NT2/D1 (cell line): ENCODE data around the gene CRACR2B.

Source experiments
- DNase-seq: peaks from one replicate; pipeline ENCODE4 v3.0.0-alpha.2; 2011; ENCODE audit warnings: low read depth, low spot score
- H3K27me3 ChIP-seq: 2 replicates; pipeline ENCODE4 v1.6.0; 2011; ENCODE audit warnings: mild to moderate bottlenecking; ENCODE audit not compliant: insufficient read length, insufficient read depth
- H3K36me3 ChIP-seq: 2 replicates; pipeline ENCODE4 v1.6.1; 2011; ENCODE audit warnings: mild to moderate bottlenecking, low read length, mixed read lengths; ENCODE audit not compliant: insufficient read depth, insufficient read length
- H3K4me1 ChIP-seq: 2 replicates; pipeline ENCODE4 v1.5.1; 2011; ENCODE audit not compliant: insufficient read depth, insufficient read length
- H3K4me3 ChIP-seq: 2 replicates; pipeline ENCODE4 v1.5.1; 2011; ENCODE audit warnings: low read depth; ENCODE audit not compliant: insufficient read length
- H3K9ac ChIP-seq: 2 replicates; pipeline ENCODE4 v1.6.0; 2011; ENCODE audit warnings: low read depth; ENCODE audit not compliant: insufficient read length
- H3K9me3 ChIP-seq: 2 replicates; pipeline ENCODE4 v1.5.1; 2011; ENCODE audit warnings: mild to moderate bottlenecking, low read length; ENCODE audit not compliant: insufficient read depth
- SUZ12 ChIP-seq: IDR thresholded peaks from 2 replicates; pipeline ENCODE4 v1.6.1; 2011; ENCODE audit not compliant: insufficient read length, insufficient read depth; ENCODE audit errors: extremely low read depth
- YY1 ChIP-seq: IDR thresholded peaks from 2 replicates; pipeline ENCODE4 v1.6.1; 2011; ENCODE audit not compliant: insufficient read length, insufficient read depth
- ZNF274 ChIP-seq: IDR thresholded peaks from 2 replicates; pipeline ENCODE4 v1.6.1; 2011; ENCODE audit warnings: mild to moderate bottlenecking, low read depth, low read length

Gene CRACR2B

DNA sequence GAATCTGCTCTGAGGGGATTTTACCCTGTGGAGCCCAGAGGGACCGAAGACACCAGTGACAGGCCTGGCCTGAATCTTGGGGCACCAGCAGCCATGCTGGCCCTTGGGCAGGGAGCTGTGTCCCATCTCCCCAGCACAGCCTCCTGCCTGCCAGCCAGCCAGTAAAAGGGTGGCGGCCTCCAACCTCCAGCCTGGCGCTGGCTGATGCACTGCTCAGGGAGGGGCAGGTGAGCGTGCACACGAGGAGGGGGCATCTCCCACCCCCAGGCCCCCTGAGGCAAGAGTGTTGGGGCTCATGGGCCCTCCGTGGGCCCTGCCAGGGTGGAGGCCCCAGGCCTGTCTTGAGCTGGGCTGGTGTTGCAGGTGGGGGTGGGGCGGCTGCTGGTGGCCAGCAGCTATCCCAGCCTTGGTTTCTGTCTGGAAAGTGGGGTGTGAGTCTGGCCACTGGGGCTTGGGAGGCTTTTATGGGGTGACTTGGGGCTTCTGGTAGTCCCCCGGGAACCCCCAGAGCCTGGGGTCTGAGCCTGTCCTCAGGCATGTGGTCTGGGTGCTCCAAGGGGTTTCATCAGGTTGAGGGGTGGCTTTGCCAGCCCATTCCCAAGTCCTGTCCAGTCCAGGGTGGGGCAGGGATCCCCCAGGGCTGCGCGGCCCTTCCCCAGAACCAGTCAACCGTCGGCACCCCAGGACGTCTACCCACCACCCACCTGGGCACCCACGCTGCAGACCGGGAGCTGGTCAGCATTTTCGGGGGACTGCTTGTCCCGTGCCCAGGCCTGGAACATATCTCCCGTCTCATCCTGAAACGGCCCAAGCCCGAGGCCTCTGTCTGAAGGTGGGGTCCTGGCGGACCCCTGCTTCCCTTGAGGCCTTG lies 32.8 kb downstream of the CRACR2B start:
- TF ChIP-seq YY1, result no peak
- TF ChIP-seq SUZ12, result no peak
- H3K4me1 ChIP-seq, result peaks cover 63% of the 10 kb centered on the region
- H3K4me3 ChIP-seq, result no peak overlapping the region
- peak overlapping the region; percentile 76 for H3K9ac ChIP-seq
- no peaks in the 10 kb centered on the region for H3K27me3 ChIP-seq
- no peaks in the 10 kb centered on the region for H3K9me3 ChIP-seq
- H3K36me3 ChIP-seq, result peaks cover 28% of the 10 kb centered on the region
- DNase-seq, result no peak

- peaks cover 28% of the 10 kb centered on the region for H3K36me3 ChIP-seq
- no peaks in the 10 kb centered on the region for H3K27me3 ChIP-seq
- no peak overlapping the region for H3K4me3 ChIP-seq
- peaks cover 60% of the 10 kb centered on the region for H3K4me1 ChIP-seq
- TF ChIP-seq SUZ12 (no peak), ZNF274 (no peak), YY1 (no peak)
- no peak for DNase-seq
- H3K9ac ChIP-seq, result no peak overlapping the region
- no peaks in the 10 kb centered on the region for H3K9me3 ChIP-seq
Observed at GRCh38 chr11:861105-861479, 33.4 kb downstream of the CRACR2B start.

DNA sequence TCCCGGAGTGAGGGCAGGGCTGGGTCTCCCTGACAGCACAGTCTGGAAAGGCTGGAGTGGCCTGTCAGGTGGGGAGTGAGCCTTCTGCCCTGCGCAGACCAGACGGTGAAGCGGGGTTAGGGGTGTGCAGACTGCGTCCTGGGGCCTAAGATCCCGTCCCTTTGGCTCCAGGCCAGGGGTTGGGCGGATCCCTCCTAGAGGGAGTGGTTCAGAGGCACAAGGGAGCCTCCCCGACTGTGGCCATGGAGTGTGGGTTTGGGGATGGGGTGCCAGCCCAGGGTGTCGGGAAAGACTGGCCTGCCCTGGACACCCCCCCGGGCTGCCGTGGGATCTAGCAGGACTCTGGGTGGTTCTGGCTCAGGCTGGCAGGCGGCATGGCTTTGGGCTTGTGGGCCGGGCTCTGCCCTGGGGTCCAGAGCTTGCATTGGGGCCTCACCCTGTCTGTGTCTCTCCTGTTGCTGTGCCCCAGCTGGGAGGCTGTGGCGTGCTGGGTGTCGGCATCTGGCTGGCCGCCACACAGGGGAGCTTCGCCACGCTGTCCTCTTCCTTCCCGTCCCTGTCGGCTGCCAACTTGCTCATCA lies 34.5 kb downstream of the CRACR2B start:
- no peak for DNase-seq
- Histone ChIP-seq H3K36me3 (peaks cover 33% of the 10 kb centered on the region), H3K4me3 (peak overlapping the region; percentile 43), H3K27me3 (no peaks in the 10 kb centered on the region), H3K9ac (peak overlapping the region; percentile 85), H3K9me3 (no peaks in the 10 kb centered on the region), H3K4me1 (peaks cover 64% of the 10 kb centered on the region)
- no peak for TF ChIP-seq YY1
- no peak for TF ChIP-seq SUZ12
- no peak for TF ChIP-seq ZNF274

- DNase-seq, result no peak
- H3K9ac ChIP-seq, result peak overlapping the region; percentile 85
- peaks cover 64% of the 10 kb centered on the region for H3K4me1 ChIP-seq
- H3K9me3 ChIP-seq, result no peaks in the 10 kb centered on the region
- TF ChIP-seq YY1, result no peak
- no peak for TF ChIP-seq ZNF274
- TF ChIP-seq SUZ12, result no peak
- no peaks in the 10 kb centered on the region for H3K27me3 ChIP-seq
- H3K4me3 ChIP-seq, result peak overlapping the region; percentile 43
- H3K36me3 ChIP-seq, result peaks cover 38% of the 10 kb centered on the region
Observed at GRCh38 chr11:862696-863022, 34.9 kb downstream of the CRACR2B start.

DNA sequence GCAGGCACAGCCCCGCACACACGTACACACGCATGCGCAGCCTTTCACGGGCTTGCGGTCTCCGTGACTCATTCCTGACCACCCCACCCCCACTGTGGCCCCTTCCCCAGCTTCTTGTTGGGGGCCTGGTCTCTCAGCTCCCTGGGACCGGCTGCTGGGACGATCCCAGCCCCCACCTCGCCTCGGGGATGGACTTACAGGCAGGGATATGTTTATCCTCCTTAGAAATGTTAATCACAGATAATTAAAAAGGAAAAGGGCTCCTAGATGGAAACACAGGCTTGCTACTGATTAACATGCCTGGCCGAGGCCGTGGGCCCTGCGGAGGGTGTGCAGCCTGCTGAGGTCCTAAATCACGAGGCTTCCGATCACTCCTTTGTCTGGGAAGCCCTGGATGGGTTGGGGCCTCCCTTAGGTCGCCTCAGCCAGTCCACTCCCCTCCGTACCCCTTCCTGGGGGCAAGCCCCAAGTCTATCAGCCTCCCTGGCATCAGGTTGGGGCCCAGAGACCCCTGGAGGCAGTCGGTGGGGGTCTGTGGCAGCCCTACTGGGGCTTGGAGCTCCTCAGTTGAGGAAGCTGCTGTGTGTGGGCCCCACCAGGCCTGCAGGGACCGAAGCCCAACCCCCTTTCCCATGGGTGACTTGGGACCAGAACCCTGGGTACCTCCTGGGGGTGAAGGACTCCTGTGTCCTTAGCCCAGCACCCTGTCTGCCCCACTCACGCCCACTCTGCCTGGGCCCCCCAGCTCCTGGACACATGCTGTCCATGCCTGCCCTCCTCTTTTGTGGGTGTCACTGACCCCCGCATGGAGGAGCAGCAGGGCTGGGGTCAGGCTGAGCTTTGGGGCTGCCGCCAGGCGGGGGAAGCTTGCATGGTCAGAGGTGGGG lies 35.5 kb downstream of the CRACR2B start:
- DNase-seq, result no peak
- Histone ChIP-seq H3K27me3 (no peaks in the 10 kb centered on the region), H3K36me3 (peaks cover 40% of the 10 kb centered on the region), H3K9me3 (no peaks in the 10 kb centered on the region), H3K9ac (peak overlapping the region; percentile 85), H3K4me3 (peak overlapping the region; percentile 43), H3K4me1 (peaks cover 62% of the 10 kb centered on the region)
- TF ChIP-seq ZNF274, result no peak
- TF ChIP-seq SUZ12, result no peak
- TF ChIP-seq YY1, result no peak

DNA sequence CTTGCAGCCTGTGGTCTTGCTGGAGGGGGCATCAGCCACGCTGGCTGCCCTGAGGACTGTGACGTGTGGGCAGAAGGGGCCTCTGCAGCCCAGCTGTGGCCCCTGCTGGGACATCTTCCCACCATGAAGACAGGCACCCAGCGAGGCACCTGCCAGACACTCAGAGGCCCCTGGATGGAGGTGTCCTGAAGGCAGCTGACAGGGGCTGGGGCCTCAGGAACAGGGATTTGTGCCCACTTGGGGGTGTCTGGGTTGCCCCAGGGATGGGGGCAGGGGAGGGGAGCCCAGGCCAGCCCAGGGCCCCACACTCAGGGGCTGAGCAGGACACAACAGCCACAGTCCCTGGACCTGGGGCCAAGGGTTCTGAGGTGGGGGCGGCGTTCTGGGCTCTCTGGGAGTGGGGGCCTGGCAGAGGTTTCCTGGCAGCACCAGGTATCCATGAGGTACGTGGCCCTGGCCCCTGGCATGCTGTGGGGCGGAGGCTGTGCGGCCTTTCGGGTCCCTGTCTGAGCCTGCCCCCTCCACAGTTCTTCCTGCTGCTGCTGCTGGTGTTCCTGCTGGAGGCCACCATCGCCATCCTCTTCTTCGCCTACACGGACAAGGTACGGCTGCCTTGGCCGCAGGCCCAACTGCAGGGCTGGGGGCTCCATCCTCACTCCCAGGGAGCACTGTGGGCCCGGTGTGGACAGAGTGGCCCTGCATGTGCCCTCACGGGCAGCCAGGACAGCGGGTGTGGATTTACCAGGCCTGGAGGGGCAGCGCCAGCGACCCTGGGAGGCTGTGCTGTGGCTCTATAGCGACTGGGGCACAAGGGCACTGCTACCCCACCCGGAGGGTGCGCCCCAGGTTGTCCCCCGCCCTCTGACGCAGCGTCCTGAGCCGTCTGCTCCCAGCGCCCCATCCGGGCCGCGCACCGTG lies 36.5 kb downstream of the CRACR2B start:
- Histone ChIP-seq H3K9me3 (no peaks in the 10 kb centered on the region), H3K9ac (peak overlapping the region; percentile 85), H3K27me3 (no peaks in the 10 kb centered on the region), H3K4me3 (no peak overlapping the region), H3K4me1 (peaks cover 60% of the 10 kb centered on the region), H3K36me3 (peaks cover 49% of the 10 kb centered on the region)
- no peak for TF ChIP-seq SUZ12
- DNase-seq, result no peak

DNA sequence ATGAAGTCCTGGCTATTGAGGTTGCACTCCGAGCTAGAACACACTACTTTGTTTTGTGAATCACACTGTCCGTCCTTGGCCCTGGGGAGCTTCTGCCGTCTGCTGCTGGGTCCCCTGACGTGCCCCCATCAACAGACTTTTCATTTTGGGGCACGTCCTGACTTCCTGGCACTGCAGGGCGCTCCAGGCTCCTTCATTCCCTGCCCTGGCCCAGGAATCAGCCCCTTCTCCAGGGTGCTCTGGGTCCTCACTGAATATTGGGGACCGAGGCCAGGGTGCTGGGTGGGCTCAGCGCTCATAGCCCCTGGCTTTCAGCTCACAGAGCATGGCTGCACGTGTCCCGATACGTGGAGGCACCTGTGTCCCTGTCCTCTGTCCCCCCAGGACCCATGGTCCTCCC lies 37.2 kb downstream of the CRACR2B start:
- no peaks in the 10 kb centered on the region for H3K27me3 ChIP-seq
- no peak overlapping the region for H3K4me3 ChIP-seq
- DNase-seq, result no peak
- TF ChIP-seq YY1, result no peak
- TF ChIP-seq ZNF274, result no peak
- no peak for TF ChIP-seq SUZ12
- H3K4me1 ChIP-seq, result peaks cover 61% of the 10 kb centered on the region
- peak overlapping the region; percentile 9 for H3K9ac ChIP-seq
- H3K9me3 ChIP-seq, result no peaks in the 10 kb centered on the region
- peaks cover 54% of the 10 kb centered on the region for H3K36me3 ChIP-seq
